ENCODE measurements around the gene MMAB. TPM values are rescaled to one million over a fixed set of nuclear protein-coding genes. Genes with fewer than 3 reads are reported as not detected.

The MMAB gene
- total RNA-seq, 4 donors from 2014 or later = 27.3 to 80.4 (median 30.9) TPM

DNA sequence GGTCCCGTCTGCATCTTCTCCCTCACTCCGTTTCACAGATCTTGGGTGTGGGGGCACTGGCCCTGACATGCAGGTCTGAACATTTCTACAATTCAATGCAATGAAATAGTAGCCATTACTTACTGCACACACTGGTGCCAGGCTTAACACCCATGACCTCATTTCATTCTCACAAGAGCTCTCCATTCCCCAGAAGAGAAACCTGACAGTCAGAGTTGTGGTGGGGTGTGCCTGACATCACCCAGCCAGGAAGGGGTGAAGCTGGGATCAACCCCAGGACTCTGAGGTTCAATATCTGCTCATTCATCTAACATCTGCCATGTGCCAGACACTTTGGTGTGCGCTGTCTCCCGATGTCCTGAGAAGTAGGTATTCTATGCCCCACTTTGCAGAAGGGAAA, 35.0 kb upstream of the MMAB start:
- DNase-seq (ENCODE audit: low spot score in 2 of 2) = no peak
- Histone ChIP-seq H3K4me3 (no peak overlapping the region), H3K9me3 (no peaks in the 10 kb centered on the region), H3K4me1 (peaks cover 0 to 9% (median 0%) of the 10 kb centered on the region in 4 donors), H3K36me3 (no peaks in the 10 kb centered on the region), H3K27me3 (peaks cover 0 to 37% of the 10 kb centered on the region in 2 donors), H3K27ac (no peak overlapping the region)
- WGBS, 2 donors = 92 to 93% methylated on average over 4 of the region's 4 CpGs
- no peak for TF ChIP-seq POLR2A (IDR thresholded peaks at IDR 0.05)
- TF ChIP-seq, protein P1, sequence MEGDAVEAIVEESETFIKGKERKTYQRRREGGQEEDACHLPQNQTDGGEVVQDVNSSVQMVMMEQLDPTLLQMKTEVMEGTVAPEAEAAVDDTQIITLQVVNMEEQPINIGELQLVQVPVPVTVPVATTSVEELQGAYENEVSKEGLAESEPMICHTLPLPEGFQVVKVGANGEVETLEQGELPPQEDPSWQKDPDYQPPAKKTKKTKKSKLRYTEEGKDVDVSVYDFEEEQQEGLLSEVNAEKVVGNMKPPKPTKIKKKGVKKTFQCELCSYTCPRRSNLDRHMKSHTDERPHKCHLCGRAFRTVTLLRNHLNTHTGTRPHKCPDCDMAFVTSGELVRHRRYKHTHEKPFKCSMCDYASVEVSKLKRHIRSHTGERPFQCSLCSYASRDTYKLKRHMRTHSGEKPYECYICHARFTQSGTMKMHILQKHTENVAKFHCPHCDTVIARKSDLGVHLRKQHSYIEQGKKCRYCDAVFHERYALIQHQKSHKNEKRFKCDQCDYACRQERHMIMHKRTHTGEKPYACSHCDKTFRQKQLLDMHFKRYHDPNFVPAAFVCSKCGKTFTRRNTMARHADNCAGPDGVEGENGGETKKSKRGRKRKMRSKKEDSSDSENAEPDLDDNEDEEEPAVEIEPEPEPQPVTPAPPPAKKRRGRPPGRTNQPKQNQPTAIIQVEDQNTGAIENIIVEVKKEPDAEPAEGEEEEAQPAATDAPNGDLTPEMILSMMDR (IDR thresholded peaks at IDR 0.05) = no peak
- no peak for TF ChIP-seq EP300 (IDR thresholded peaks at IDR 0.05)

DNA sequence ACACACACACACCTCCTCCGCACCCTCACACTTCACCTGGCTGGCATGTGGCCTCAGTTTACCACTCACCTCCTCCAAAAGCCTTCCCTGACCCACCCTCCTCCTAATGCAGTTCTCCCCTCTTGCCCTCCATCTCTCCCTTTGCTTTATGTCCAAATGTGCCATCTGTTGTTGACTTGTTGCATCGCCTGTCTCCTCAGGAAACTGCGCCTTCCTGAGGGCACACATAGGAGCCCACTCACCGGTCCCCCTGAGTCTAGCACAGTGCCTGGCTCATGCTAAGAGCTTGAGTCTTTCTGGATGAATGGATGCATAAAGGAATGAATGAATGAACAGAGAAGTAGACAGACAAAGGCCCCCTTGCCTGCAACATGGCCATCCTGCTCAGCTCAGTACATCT, 34.3 kb upstream of the MMAB start:
- TF ChIP-seq POLR2A (IDR thresholded peaks at IDR 0.05) (no peak), EP300 (IDR thresholded peaks at IDR 0.05) (no peak)
- TF ChIP-seq, protein P1 (IDR thresholded peaks at IDR 0.05) = no peak
- 91 to 96% methylated on average over 4 of the region's 4 CpGs for WGBS, 2 donors
- Histone ChIP-seq H3K36me3 (no peaks in the 10 kb centered on the region), H3K9me3 (no peaks in the 10 kb centered on the region), H3K27me3 (peaks cover 0 to 31% of the 10 kb centered on the region in 2 donors), H3K4me1 (peaks cover 0 to 9% (median 0%) of the 10 kb centered on the region in 4 donors), H3K4me3 (no peak overlapping the region), H3K27ac (no peak overlapping the region)
- no peak for DNase-seq (ENCODE audit: low spot score in 2 of 2)

DNA sequence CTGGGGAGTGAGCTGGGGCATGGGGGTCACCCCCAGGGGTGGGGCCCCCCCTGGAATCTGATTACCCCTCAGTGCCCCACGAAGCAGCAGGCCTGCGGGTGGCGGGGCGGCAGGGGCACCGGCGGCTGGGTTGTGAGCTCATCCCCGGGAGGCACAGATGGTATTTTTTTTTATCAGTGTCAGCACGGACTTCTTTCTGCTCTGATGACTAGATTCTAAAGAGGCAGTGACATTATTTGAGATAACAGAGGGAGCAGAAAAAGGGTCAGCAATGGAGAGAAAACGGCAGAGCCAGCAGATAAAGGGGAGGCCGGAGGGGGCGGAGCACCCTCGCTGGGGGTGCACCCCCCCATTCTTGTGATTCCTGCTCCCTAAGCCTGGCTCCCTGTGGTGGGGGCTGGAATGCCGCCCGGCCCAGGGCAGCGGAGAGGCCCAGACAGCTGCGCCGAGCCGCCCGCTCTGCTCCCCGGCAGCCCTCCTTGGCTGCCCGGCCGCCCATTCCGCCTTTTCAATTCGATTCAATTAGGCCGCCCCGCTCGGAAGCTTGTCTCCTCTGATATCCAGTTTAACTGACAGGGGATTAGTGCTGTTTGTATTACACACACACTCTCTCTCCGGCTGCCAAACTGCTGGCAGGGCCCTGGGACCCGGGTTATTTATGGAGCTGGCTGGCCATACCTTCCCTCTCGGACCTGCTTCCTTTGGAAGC, 33.2 kb upstream of the MMAB start:
- H3K27ac ChIP-seq = no peak overlapping the region
- TF ChIP-seq EP300 (IDR thresholded peaks at IDR 0.05) (no peak), POLR2A (IDR thresholded peaks at IDR 0.05) (no peak)
- TF ChIP-seq, protein P1 (IDR thresholded peaks at IDR 0.05) = no peak
- peaks cover 0 to 9% (median 0%) of the 10 kb centered on the region in 4 donors for H3K4me1 ChIP-seq
- WGBS, 2 donors = 19 to 27% methylated on average over 30 of the region's 30 CpGs
- no peaks in the 10 kb centered on the region for H3K9me3 ChIP-seq
- H3K36me3 ChIP-seq = no peaks in the 10 kb centered on the region
- DNase-seq (ENCODE audit: low spot score in 2 of 2) = no peak
- H3K27me3 ChIP-seq = peaks cover 0 to 21% of the 10 kb centered on the region in 2 donors
- H3K4me3 ChIP-seq = no peak overlapping the region

DNA sequence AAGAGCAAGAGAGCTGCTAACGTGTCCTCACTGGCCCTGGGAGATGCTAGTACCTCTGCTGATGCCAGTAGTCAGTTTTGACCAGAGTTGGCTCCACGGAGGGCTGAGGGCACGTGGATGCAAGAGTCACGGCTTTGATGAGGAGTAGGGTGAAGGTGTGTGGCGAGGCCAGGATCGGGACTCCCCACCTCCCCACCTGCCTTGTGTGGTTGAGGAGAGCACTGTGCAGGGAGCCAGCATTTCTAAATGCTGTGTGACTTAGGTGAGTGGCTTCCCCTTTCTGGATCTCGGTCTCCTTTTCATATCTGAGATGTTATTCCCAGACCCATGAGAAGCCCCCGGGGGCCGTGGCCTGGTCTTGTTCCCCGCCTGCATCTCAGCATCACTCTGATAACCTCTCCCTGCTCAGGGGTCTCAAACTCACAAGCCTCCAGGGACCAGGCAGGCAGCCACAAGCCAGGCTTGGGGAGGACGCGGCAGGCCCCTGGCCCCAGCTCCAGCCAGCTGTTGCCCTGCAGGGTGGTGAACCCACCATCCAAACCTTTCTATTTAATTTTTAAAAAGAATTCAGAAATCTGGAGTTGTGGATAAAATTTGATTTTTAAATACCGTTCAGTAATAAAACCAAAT, 32.4 kb upstream of the MMAB start:
- WGBS, 2 donors = 87 to 88% methylated on average over 13 of the region's 13 CpGs
- no peak for DNase-seq (ENCODE audit: low spot score in 2 of 2)
- no peaks in the 10 kb centered on the region for H3K36me3 ChIP-seq
- H3K9me3 ChIP-seq = no peaks in the 10 kb centered on the region
- H3K27ac ChIP-seq = no peak overlapping the region
- TF ChIP-seq, protein P1 (IDR thresholded peaks at IDR 0.05) = no peak
- no peak for TF ChIP-seq POLR2A (IDR thresholded peaks at IDR 0.05)
- TF ChIP-seq EP300 (IDR thresholded peaks at IDR 0.05) = no peak
- H3K4me3 ChIP-seq = no peak overlapping the region
- peaks cover 0 to 21% of the 10 kb centered on the region in 2 donors for H3K27me3 ChIP-seq
- peaks cover 0 to 9% (median 0%) of the 10 kb centered on the region in 4 donors for H3K4me1 ChIP-seq

DNA sequence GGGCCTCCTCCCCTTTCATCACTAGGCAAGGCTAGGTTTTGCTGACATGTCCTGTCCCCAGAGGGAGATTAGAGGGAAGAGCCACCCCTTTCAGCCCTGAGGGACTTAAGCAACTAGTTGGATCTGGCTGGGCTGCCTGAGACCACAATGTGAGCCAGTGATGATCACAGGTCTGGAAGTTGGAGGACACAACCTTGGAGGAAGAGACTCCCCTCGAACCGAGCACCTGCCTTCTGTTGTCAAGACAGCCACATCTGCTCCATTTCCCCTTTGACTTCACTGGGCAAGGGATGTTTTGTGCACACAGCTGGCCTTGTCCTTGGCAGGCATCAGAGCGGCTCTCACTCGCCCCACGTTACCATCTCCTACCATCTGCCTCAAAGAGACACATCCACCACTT, 31.7 kb upstream of the MMAB start:
- Histone ChIP-seq H3K27ac (no peak overlapping the region), H3K27me3 (peaks cover 0 to 16% of the 10 kb centered on the region in 2 donors), H3K4me3 (no peak overlapping the region), H3K9me3 (no peaks in the 10 kb centered on the region), H3K4me1 (peaks cover 0 to 9% (median 0%) of the 10 kb centered on the region in 4 donors), H3K36me3 (no peaks in the 10 kb centered on the region)
- 83 to 93% methylated on average over 5 of the region's 5 CpGs for WGBS, 2 donors
- DNase-seq (ENCODE audit: low spot score in 2 of 2) = no peak
- TF ChIP-seq POLR2A (IDR thresholded peaks at IDR 0.05) = no peak
- TF ChIP-seq EP300 (IDR thresholded peaks at IDR 0.05) = no peak
- TF ChIP-seq, protein P1 (IDR thresholded peaks at IDR 0.05) = no peak

Measured in tibial nerve (tissue), 4 donors.